ENCODE measurements around the gene GUCY1B1.

GUCY1B1 gene

DNA sequence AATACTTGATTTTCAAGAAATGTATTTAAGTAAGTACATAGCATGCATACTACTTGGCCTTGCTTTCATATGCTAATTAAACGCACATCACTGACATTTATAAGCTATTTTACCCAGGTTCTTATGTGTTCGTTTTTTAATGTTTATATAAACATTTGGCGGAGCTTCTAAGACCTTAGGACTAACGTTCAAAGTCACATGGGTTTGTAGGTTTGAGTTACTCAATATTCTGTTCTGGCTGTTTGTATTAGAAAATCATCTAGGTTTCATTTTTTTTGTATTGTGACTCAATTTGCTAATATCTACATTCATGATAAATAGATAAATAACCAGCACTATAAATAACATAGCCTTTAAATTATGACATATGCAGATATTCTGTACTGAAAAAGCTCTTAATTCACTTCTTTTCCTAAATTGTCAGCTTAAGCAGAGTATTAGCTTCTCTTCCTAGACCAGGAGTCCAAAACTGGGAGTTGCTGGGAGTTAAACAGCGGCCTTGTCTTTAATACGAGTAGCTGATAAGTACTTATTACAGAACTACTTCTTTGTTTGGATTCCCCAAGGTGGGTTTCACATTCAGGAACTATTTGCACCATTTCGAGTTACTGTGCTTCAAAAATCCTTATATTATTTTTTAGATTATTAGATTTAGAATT, 42.0 kb downstream of the GUCY1B1 start:
- DNase-seq = no peak

DNA sequence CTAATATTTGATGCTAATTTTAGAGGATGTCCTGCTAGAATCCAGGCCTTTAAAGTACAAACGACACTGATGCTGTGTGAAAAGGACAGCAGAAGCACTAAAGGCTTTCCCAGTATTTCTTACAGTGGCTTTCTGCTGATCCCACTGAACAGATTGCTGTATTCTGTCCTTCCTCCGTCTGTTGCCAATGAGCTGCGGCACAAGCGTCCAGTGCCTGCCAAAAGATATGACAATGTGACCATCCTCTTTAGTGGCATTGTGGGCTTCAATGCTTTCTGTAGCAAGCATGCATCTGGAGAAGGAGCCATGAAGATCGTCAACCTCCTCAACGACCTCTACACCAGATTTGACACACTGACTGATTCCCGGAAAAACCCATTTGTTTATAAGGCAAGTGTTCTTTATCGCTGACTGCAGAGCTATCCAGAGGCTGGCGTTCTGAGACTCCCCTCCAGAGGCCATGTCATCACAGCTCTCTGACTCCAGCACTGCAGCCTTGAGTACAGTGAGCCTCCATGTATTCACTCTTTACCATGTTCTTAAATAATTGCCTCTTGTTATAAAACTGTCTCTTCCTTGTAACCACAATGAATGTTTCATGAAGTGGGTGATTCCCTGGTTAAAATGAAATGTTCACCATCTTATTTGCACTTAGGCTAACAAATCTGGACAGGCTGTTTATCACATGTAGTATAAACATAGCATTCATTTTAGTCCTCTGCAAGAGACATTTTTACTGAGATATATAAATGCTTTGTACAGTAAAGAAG, 43.6 kb downstream of the GUCY1B1 start:
- no peak for DNase-seq

DNA sequence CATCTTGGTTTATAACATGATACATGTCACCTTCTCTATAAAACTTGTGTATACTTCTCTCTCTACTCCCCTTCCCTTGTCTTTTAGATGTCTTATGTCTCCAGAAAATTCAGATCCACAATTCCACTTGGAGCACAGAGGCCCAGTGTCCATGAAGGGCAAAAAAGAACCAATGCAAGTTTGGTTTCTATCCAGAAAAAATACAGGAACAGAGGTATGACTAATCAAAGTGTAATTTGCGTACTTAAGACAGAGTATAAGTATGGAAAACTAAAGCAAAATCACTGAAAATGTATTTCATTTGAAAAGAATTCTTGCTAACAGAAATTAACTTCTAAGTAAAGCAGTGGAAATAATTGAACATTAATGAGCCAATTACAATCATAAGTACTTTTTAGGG, 46.2 kb downstream of the GUCY1B1 start:
- no peak for DNase-seq

DNA sequence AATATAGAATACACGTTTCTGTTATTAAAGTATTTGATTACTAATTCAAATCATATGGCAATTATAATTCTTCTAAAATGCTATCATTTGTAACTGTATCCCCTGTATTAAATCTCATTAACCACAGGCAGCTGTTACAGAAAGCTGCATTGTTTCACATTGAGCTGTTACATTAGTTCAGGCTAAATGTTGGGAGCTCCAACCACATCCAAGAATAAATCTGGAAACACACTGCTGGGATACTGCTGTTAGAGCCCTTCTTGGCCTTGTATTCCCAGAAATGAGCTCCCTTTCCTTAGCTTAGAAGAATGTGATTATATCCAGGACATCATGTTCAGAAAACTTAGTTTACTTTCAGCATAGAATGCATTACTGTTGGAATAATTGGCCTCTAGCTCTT, 48.2 kb downstream of the GUCY1B1 start:
- DNase-seq = no peak

DNA sequence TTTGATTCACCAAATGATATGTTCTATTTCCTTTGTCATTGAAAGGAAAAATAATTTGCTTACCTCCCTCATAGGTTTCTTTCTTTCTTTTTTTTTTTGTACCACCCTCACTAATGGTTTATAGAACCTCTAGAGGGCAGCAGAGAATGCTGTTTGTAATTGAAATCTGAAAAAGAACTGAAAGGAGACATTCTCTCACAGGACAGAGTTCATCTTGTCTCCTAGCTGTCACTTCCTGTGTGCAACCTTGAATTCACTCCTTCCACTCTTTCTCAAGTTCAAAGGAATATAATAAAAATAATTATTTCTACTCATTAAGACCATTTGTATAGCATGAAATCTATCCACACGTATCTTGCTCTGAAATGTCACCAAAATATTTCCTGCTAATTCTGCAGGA, 51.0 kb downstream of the GUCY1B1 start:
- DNase-seq = peak; percentile 11

- no peak for DNase-seq
These were observed 52.3 kb downstream of the GUCY1B1 start for GRCh38 chr4:155811083-155811482.

DNA sequence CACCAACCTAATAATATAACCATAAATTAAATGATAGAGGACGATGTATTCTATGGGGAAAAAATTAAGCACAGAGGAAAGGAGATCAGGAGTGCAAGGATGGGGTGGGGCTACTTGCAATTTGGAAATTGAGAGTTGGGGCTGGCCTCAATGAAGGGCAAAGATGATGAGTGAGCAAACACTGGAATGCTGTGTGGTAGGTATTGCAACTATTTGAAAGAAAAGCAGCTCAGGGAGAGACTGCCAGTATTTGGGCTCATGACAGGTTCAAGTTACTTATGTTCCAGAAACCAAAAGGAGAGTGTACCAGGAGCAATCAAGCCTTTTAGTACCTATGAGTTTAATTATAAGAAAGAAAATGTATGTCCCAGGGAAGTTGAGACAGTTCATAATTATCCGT, 59.8 kb downstream of the GUCY1B1 start:
- no peak for DNase-seq

DNA sequence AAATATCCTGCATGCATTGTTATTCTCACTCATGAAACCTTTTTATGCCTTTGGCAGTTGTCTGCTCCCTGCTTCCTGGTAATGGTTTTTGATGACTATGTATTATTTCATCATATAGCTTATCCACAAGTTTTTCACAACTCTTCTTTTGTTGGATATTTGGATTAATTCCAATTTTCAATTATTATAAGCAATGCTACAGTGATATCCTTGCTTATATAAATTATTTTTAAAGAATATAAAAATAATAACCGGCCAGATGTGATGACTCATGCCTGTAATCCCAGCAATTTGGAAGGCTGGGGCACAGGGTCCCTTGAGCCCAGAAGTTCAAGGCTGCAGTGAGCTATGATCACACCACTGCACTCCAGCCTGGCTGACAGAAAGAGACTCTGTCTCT, 60.2 kb downstream of the GUCY1B1 start:
- no peak for DNase-seq

DNA sequence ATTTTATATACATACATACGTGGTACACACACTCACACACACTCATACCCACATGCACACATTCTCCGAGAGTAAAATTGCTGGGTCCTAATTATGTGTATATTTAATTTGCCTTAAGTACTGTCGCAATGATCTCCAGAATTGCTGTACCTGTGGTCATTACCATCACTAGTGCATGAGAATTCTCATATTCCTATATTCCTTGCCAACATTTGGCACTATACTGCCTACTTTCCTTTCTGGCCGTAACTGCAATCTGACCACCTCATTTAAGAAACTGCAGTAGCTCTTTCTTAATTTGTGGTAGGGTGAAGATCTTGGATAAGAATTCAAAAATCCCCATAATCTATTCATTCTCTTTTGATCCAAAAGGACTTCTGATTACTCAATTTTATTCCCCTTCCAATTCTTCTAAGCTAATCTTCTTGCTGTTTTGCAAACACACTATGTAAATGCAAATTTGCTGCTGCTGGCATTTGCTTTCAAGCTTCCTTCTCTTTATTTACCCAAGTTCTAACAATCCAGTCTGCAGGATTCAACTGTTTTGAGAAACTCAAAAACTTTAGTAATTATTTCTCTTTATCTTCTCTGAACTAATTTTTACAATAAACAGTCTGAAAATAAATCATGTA, 62.2 kb downstream of the GUCY1B1 start:
- DNase-seq = no peak

- DNase-seq = no peak
These were observed 63.8 kb downstream of the GUCY1B1 start for GRCh38 chr4:155822572-155822971.

- no peak for DNase-seq
These were observed 69.8 kb downstream of the GUCY1B1 start for GRCh38 chr4:155828628-155829027.

GRCh38 chr4:155832664-155833063, 73.8 kb downstream of the GUCY1B1 start:
- DNase-seq = no peak

- no peak for DNase-seq
These were observed 78.5 kb downstream of the GUCY1B1 start for GRCh38 chr4:155837203-155837796.

GRCh38 chr4:155842080-155842479, 83.3 kb downstream of the GUCY1B1 start:
- DNase-seq = no peak

DNA sequence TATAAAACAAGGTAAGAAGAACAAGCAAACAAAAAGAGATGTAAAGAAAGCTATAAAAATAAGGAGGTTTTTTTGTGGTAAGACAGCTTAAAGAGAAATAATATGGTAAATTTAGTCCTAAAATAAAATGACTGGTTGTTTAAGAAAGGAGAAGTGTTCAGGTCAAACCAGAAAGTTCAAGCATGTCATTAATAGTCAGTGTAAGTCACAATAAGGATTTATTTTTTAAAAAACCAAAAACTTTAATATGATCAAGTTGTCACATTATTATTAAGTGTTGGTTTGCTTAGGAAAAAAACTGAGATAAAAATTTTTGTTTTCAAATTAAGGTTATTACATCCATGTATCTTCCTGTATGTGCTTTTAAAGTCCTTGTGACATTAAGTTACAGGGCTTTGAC, 88.1 kb downstream of the GUCY1B1 start:
- no peak for DNase-seq

DNA sequence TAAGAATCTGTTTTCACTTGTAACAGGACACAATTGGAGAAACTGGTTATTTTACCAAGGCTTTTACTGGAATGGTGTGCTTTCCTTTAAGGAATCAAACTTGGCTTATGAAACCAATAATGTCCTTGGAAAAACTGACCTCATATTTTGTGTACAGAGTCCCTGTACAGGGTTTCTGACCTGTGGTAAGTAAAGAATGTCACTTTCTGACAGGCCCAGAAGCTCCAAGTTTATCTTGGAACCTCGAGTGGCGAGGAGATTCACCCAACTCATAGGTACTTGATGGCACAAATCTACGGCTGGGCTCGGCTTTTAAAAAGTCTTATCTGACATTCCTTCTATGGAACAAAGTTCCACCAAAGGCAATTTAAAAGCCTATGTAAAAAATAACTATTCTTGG, 90.2 kb downstream of the GUCY1B1 start:
- no peak for DNase-seq

DNA sequence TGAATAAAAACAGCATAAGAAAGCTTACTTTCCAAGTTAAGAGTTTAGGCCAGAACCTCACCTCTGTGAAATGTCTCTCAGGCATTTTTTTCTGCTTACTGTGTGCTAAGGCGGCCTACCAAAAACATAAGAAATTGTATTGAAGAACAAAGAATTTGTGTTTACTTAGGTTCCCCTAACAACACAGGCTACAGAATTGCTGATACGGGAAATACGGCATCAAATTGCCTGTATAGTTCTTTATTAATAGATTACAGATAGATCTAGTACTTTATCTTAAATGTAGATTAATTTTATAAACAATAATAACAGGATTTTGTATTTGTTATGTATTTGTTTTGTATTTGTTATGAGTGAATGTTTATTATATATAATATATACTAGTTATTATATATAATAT, 94.4 kb downstream of the GUCY1B1 start:
- DNase-seq = no peak

GRCh38 chr4:155854582-155855226, 95.9 kb downstream of the GUCY1B1 start:
- no peak for DNase-seq

DNA sequence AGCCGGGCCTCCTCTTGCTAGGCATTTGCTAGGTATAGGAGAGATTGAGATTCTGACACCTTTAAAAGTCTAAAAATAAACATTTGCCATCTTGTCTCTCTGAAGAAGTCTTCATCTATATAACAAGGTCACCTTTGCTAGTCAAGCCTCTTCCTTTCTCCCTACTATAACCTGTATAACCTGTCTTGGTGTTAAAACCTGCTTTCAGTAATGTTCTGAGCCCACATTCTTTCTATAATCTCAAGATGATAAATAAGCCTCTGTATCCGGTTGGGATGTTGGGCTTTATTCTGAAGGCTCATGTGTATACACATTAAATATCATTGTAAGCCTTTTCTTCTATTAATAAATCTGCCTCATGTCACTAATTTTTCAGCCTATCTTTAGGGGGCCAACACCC, 97.1 kb downstream of the GUCY1B1 start:
- no peak for DNase-seq

Data from NCI-H1105 (cell line).